Stimulated activated CD4-positive, alpha-beta T cell treated with anti-CD3 and anti-CD28 coated beads, Interleukin-12 subunit alpha, Interleukin-12 subunit beta, amount 100 ng/mL, for 4 hours (primary cell): ENCODE data around the gene PLD1.
"Not testable (repeated sequence)": the region's sequence is repeated elsewhere in the genome, so short reads cannot be mapped to it uniquely, and the experiment has no call there.

Source experiments
- DNase-seq: peaks from one replicate; pipeline ENCODE4 v3.0.0-alpha.2; 2020

The PLD1 gene

GRCh38 chr3:171770689-171771620 is 39.3 kb downstream of the PLD1 start:
- no peak for DNase-seq

- no peak for DNase-seq
Observed at GRCh38 chr3:171769461-171769860, 40.8 kb downstream of the PLD1 start.

- no peak for DNase-seq
Observed at GRCh38 chr3:171768986-171769385, 41.3 kb downstream of the PLD1 start.

GRCh38 chr3:171768281-171768900 is 41.9 kb downstream of the PLD1 start:
- no peak for DNase-seq

- DNase-seq = no peak
Observed at GRCh38 chr3:171765511-171765887, 44.8 kb downstream of the PLD1 start.

- DNase-seq = no peak
Observed at GRCh38 chr3:171763392-171763791, 46.9 kb downstream of the PLD1 start.

GRCh38 chr3:171760477-171760876 is 49.8 kb downstream of the PLD1 start:
- DNase-seq = no peak

GRCh38 chr3:171758109-171758508 is 52.2 kb downstream of the PLD1 start:
- no peak for DNase-seq

- DNase-seq = no peak
Observed at GRCh38 chr3:171757361-171758034, 52.8 kb downstream of the PLD1 start.

- no peak for DNase-seq
Observed at GRCh38 chr3:171755656-171756055, 54.6 kb downstream of the PLD1 start.

- DNase-seq = no peak
Observed at GRCh38 chr3:171755015-171755589, 55.2 kb downstream of the PLD1 start.

GRCh38 chr3:171753665-171754408 is 56.4 kb downstream of the PLD1 start:
- no peak for DNase-seq

GRCh38 chr3:171753025-171753472 is 57.2 kb downstream of the PLD1 start:
- DNase-seq = no peak

- DNase-seq = no peak
Observed at GRCh38 chr3:171752329-171752728, 58.0 kb downstream of the PLD1 start.

GRCh38 chr3:171749124-171749523 is 61.2 kb downstream of the PLD1 start:
- DNase-seq = no peak

GRCh38 chr3:171748064-171748924 is 62.0 kb downstream of the PLD1 start:
- no peak for DNase-seq

GRCh38 chr3:171747223-171747920 is 62.9 kb downstream of the PLD1 start:
- no peak for DNase-seq

GRCh38 chr3:171746320-171747222 is 63.7 kb downstream of the PLD1 start:
- DNase-seq = not testable (repeated sequence)

GRCh38 chr3:171745577-171746319 is 64.5 kb downstream of the PLD1 start:
- DNase-seq = no peak
